HAP-1 (cell line): ENCODE results near the gene FOSL2.

Experiments
- DNase-seq, 2 experiments: peaks; one replicate each; pipeline ENCODE4 v3.0.0-alpha.2; 2016 to 2020; ENCODE audit warnings: low spot score in 2 of 2
- H3K27me3 ChIP-seq: fragments of 250-450 bp; sonication (Bioruptor Pico); 2 replicates; pipeline ENCODE4 v1.5.1; 2020; ENCODE audit warnings: low read depth, mild to moderate bottlenecking, moderate library complexity
- H3K36me3 ChIP-seq: fragments of 250-450 bp; sonication (Bioruptor Pico); replicated peaks from 2 replicates; pipeline ENCODE4 v1.5.1; 2020; ENCODE audit warnings: mild to moderate bottlenecking
- H3K4me1 ChIP-seq: fragments of 250-450 bp; sonication (Bioruptor Pico); 2 replicates; pipeline ENCODE4 v1.5.1; 2020; ENCODE audit warnings: mild to moderate bottlenecking
- H3K4me3 ChIP-seq: fragments of 250-450 bp; sonication (Bioruptor Pico); 2 replicates; pipeline ENCODE4 v1.5.1; 2020; ENCODE audit warnings: mild to moderate bottlenecking, moderate library complexity
- H3K9me3 ChIP-seq: fragments of 250-450 bp; sonication (Bioruptor Pico); 2 replicates; pipeline ENCODE4 v1.5.1; 2020; ENCODE audit warnings: mild to moderate bottlenecking, moderate library complexity
- in situ Hi-C: fragments of 300-500 bp; cut with MboI; formaldehyde crosslinking; loops from 3 replicates; pipeline ENCODE4 v1.14.3; 2020; ENCODE audit warnings: low sequenced_read_pairs, inconsistent platforms, mixed read lengths

Gene FOSL2

DNA sequence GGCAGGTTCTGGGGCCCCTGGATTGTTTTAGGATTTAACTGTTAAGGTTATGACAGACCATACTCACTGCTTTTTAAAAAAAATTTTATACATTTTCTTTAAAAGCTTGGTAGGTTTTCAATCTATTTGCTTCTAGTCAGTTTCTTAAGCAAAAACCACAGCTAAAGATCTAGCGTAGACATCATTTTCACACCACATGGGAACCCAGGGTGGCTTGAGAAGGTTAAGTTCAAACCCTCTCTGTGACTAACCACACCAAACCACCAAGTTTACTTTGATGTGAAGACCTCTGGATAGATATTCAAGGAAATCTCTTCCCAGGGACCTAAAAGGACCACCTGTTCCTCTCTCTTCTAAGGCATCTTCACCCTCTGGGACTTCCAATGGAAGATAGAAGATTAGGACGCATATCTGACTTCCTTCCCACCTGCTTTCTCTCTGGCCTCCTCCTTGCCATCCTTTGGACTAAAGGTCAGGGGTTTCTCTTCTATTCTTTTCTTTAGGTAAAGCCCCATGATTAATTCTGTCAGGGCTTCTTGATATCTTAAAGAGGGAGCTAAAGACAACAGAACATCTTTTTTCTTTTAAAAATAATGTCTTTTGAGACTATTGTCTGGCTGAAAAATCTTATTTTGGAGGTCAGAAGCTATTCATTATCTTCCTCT is 32.3 kb downstream of the FOSL2 start:
- no peaks in the 10 kb centered on the region for H3K9me3 ChIP-seq
- H3K36me3 ChIP-seq, result no peaks in the 10 kb centered on the region
- no peaks in the 10 kb centered on the region for H3K27me3 ChIP-seq
- H3K4me1 ChIP-seq, result no peaks in the 10 kb centered on the region
- H3K4me3 ChIP-seq, result no peak overlapping the region
- in situ Hi-C loops, result no loop called here
- no peak for DNase-seq

DNA sequence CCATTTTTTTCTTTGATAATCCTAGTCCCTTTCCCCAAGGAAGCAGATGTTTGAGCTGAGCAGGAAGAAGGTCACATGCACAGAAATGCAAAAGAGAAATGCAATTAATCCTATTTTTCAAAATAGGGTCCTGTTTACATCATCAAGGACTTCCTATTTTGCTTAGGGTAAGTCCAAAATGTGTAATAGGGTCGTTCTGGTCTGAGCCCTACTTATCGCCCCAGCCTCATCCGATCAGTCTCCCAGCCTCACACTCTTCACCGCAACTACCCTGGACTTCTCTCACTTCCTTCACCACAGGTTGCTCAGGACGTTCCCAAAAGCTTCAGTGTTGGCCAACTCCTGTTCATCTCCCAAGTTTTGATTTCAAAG is 32.8 kb downstream of the FOSL2 start:
- DNase-seq, result no peak
- Histone ChIP-seq H3K36me3 (no peaks in the 10 kb centered on the region), H3K4me3 (no peak overlapping the region), H3K9me3 (no peaks in the 10 kb centered on the region), H3K4me1 (no peaks in the 10 kb centered on the region), H3K27me3 (no peaks in the 10 kb centered on the region)
- in situ Hi-C loops, result no loop called here

DNA sequence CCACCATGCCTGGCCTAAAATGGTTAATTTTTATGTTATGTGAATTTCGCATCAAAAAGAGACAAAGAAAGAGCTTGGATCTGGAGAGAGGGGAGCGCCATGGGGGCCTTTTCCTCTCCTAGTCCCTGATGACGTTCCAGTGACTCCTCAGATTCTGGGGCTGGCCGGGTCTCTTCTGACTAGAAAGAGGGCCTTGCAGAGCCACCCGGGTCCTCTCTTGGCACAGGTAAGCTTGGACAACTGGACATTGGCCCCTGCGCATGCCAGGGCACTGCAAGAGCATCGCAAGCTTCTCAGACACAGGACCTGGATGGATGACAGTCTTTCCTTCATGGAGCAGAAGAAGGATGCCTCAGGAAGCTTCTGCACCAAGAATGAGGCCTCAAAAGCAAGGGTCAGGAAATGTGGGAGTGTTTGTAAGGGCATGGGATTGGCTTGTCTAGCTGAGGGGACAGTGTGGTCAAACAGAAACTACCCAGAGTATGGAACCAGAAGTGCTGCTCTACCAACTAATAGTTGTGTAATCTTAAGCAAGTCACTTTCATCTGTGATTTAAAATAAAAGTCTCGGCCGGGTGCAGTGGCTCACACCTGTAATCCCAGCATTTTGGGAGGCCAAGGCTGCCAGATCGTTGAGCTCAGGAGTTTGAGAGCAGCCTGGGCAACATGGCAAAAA is 35.2 kb downstream of the FOSL2 start:
- in situ Hi-C loops, result no loop called here
- no peak for DNase-seq
- no peak overlapping the region for H3K4me3 ChIP-seq
- no peaks in the 10 kb centered on the region for H3K27me3 ChIP-seq
- no peaks in the 10 kb centered on the region for H3K4me1 ChIP-seq
- no peaks in the 10 kb centered on the region for H3K9me3 ChIP-seq
- no peaks in the 10 kb centered on the region for H3K36me3 ChIP-seq

DNA sequence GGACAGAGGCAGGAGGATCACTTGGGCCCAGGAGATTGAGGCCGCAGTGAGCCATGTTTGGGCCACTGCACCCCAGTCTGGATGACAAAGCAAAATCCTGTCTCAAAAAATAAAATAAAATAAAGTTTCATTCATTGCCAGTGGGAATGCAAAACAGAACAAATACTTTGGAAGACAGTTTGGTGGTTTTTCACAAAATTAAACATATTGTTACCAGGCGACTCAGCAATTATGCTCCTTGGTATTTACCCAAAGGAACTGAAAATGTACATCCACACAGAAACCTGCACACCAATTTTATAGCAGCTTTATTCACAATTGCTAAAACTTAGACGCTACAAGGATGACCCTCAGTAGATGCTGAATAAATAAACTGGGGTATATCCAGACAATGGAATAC is 35.8 kb downstream of the FOSL2 start:
- in situ Hi-C loops, result no loop called here
- DNase-seq, result no peak
- no peaks in the 10 kb centered on the region for H3K36me3 ChIP-seq
- no peaks in the 10 kb centered on the region for H3K27me3 ChIP-seq
- H3K4me3 ChIP-seq, result no peak overlapping the region
- no peaks in the 10 kb centered on the region for H3K9me3 ChIP-seq
- H3K4me1 ChIP-seq, result no peaks in the 10 kb centered on the region

DNA sequence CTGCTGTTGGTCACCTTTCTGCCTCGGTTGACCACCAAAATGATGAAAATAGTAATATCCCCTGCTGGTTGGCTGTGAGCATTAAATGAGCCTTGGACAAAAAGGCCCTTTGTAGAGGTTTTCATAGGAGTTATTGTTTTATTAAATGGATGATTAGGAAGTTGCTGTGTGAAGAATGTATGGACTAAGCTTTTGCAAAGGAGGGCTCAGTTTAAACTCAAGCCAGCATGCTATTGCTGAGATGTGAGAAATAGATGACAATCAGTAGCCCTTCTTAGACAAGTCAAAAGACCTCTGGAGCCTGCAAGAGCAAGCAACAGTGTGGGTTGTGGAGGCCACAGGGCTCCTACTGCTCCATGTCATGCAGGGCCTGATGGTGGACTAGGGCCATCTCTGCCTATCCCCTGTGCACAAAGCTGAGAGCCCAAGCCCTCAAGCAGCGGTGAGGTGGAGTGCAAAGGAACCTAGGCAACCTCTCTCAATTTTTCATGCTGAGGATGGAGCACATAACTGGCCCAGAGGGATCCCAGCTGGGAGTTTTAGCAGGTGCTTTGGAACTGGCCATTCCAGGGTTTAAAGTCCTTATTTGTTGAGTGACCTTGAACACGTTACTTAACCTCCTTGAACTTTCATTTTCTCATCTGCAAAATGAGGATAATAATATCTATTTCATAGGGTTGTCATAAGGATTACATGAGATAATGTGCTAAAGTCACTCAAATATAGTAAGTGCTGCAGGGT is 37.1 kb downstream of the FOSL2 start:
- no peaks in the 10 kb centered on the region for H3K4me1 ChIP-seq

DNA sequence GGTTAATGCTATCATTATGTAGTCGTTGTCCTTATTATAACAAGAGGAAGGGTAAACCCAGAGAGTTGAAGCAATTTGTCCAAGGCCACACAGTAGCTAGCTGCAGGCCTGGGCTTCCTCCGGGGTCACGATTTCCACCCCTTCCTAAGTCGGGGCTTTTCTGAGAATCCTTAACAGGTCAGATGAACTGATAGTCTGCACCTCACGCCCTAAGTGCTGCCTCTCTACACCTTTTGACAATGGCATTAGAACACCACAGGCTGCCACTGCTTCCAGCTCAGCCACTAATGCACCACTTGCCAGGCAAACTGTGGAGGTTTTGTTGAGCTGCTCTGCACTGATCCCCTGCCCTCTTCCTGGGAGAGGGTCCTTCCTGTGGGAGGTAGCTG is 37.7 kb downstream of the FOSL2 start:
- Histone ChIP-seq H3K9me3 (no peaks in the 10 kb centered on the region), H3K27me3 (no peaks in the 10 kb centered on the region), H3K36me3 (no peaks in the 10 kb centered on the region), H3K4me1 (no peaks in the 10 kb centered on the region), H3K4me3 (no peak overlapping the region)
- in situ Hi-C loops, result no loop called here
- DNase-seq, result no peak

More for the DNA sequence above, 37.1 kb downstream of the FOSL2 start:
- Histone ChIP-seq H3K36me3 (no peaks in the 10 kb centered on the region), H3K4me3 (no peak overlapping the region), H3K9me3 (no peaks in the 10 kb centered on the region), H3K27me3 (no peaks in the 10 kb centered on the region)
- in situ Hi-C loops, result no loop called here
- no peak for DNase-seq

DNA sequence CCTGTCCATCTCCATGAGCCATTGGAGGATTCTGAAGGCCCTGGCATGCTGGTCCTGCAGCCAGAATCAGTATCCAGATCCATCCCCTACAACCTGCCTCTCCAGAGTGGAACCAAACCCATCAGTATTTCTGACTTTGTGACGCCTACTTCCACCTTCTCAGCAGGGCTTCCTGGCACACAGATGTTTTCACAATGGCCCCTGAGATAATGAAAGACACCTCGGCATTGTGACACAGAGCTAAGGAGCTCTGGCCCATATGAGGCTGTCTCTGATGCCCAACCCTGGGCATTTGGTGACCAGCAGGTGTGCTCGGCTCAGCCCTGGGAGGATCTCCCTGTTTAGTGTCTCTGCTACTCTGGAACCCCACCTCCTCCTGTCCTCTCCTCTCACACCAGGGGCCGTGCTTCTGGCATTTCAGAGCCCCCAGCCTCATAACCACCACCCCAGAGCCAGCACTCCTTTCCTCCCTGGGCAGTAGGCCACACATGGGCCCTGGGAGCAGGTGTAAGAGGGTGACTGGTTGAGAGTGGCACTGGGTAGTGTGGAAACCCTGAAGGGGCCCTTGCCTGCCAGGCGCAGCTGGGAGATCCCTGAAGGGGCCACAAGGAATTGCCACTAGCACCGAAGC is 38.2 kb downstream of the FOSL2 start:
- in situ Hi-C loops, result no loop called here
- H3K27me3 ChIP-seq, result no peaks in the 10 kb centered on the region
- no peaks in the 10 kb centered on the region for H3K36me3 ChIP-seq
- no peaks in the 10 kb centered on the region for H3K9me3 ChIP-seq
- H3K4me1 ChIP-seq, result no peaks in the 10 kb centered on the region
- no peak overlapping the region for H3K4me3 ChIP-seq
- no peak for DNase-seq

DNA sequence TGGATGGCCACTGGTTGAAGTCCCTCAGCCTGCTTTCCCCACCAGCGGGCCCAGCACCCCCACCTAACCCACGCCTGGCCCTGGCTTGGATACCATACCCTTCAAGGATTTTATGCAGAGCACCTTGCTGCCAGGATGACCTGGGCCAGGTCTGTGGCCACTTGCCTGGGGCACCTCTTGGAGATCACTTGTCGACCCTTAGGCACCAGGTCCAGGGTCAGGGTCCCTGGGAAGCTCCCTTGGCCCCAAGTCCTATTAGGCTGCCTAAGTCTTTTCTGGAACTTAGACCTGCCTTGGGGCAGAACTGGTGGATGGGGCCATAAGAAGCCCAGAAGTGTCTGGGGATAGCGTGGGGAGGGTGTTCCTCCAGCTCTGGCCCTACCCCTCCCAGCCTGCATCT is 39.1 kb downstream of the FOSL2 start:
- H3K27me3 ChIP-seq, result no peaks in the 10 kb centered on the region
- no peak for DNase-seq
- H3K9me3 ChIP-seq, result no peaks in the 10 kb centered on the region
- in situ Hi-C loops, result no loop called here
- H3K4me1 ChIP-seq, result no peaks in the 10 kb centered on the region
- H3K36me3 ChIP-seq, result no peaks in the 10 kb centered on the region
- H3K4me3 ChIP-seq, result no peak overlapping the region

DNA sequence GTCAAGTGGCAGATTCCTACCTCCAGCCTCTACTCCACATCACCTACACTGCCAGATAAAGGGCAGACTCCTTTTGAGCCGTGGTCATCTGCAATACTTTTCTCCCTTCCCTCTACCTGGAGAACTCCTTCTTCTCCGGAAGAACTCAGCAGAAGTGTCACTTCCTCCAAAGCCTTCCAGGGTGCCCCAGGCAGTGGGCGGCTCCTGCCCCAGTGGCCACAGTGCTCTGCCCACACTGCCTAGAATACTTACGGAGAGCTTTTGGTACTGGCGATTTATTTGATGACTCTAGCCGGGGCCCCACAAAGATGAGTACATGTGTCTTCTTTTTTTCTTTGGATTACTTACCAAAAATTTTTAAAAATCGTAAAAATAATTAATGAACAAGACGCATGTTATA is 39.7 kb downstream of the FOSL2 start:
- H3K4me3 ChIP-seq, result no peak overlapping the region
- in situ Hi-C loops, result no loop called here
- H3K36me3 ChIP-seq, result no peaks in the 10 kb centered on the region
- H3K9me3 ChIP-seq, result no peaks in the 10 kb centered on the region
- no peaks in the 10 kb centered on the region for H3K4me1 ChIP-seq
- no peaks in the 10 kb centered on the region for H3K27me3 ChIP-seq
- DNase-seq, result no peak

DNA sequence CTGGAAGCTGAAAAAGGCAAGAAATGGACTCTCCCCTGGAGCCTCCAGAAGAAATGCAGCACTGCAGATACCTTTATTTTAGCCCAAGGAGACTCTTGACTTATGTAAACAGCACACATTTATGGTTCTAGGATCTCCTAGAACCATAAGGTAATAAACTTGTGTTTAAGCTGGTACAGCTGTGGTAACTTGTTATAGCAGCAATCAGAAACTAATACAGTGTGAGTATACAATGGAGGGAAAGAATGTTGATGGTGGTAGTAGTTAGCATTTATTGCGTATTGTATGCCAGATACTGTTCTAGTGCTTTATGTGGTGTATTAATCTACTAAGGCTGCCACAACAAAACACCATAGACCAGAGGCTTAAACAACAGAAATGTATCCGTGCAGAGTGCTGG is 40.6 kb downstream of the FOSL2 start:
- in situ Hi-C loops, result no loop called here
- Histone ChIP-seq H3K4me1 (no peaks in the 10 kb centered on the region), H3K9me3 (no peaks in the 10 kb centered on the region), H3K27me3 (no peaks in the 10 kb centered on the region), H3K4me3 (no peak overlapping the region), H3K36me3 (no peaks in the 10 kb centered on the region)
- no peak for DNase-seq

DNA sequence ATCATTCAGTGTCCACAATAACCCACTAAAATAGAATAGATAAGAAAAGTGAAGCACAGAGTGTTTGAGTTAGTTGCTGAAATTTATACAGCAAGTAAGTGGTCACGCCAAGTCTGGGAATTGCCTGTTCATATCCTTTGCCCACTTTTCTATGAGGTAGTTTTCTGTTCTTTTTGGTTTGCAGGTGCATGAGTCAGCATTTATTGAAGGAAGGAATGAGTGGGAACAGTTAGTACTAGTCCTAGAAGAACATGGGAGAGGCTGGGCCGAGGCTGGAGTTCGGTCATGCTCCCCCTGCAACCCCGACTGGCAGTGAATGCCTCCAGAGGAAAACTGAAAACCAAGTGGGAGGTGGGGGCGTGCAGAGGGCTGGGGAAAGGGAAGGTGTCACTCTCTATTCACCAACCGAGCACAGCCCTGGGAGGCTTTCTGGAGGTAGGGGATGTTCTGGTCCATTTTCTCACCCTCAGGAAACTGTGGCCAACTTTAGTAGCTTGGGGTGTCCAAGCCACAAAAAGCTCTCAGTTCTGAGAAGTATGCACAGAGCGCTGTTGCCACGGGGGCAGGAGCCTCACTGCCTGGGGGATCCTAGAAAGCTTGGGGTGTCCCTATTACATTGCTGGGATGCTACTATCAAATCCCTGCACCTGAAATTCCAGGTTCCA is 41.4 kb downstream of the FOSL2 start:
- in situ Hi-C loops, result no loop called here
- Histone ChIP-seq H3K27me3 (no peaks in the 10 kb centered on the region), H3K4me3 (no peak overlapping the region), H3K9me3 (no peaks in the 10 kb centered on the region), H3K4me1 (no peaks in the 10 kb centered on the region), H3K36me3 (no peaks in the 10 kb centered on the region)
- DNase-seq, result no peak

DNA sequence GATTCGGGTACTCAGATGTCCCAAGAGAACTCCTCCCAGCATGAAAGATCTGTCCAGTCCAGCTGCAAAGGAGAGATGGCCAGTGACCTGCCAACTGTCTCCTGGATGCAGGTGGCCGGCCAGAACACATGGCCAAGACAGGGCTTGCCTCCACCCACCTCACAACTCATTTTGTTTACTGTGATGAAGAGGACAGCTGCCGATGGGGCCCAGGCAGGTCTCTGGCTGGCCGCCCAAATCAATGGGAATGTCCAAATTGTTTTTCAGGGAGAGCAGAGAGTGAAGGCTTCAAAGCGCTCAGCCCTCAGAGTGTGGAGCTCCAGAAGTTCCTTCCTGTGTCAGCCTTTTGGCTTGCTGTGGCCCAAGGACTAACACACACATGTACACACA is 41.9 kb downstream of the FOSL2 start:
- in situ Hi-C loops, result no loop called here
- Histone ChIP-seq H3K4me1 (no peaks in the 10 kb centered on the region), H3K36me3 (no peaks in the 10 kb centered on the region), H3K4me3 (no peak overlapping the region), H3K9me3 (no peaks in the 10 kb centered on the region), H3K27me3 (no peaks in the 10 kb centered on the region)
- no peak for DNase-seq

DNA sequence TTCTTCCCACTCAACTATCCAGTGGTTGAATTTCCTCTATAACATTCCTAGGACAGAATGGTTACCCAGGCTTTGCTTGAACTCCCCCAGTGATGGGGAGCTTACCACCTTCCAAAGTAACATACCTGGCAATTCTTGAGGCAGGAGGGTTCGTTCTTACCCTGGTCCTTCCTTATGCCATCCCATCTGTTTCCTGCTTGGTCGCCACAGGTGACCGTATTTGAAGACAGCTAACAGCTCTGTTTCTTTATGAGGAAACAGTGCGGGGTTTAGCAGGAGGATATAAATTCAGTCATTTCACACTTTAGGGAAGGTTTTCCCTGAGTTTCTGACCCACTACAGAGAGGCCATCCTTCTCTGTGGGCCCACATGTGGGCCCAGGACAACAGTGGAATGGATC is 42.6 kb downstream of the FOSL2 start:
- Histone ChIP-seq H3K36me3 (no peaks in the 10 kb centered on the region), H3K27me3 (no peaks in the 10 kb centered on the region), H3K4me1 (no peaks in the 10 kb centered on the region), H3K4me3 (no peak overlapping the region), H3K9me3 (no peaks in the 10 kb centered on the region)
- in situ Hi-C loops, result no loop called here
- no peak for DNase-seq
